HPDE6-E6E7 (cell line): ENCODE measurements around the gene THG1L.

ENCODE experiments used
- DNase-seq: peaks from one replicate; pipeline ENCODE4 v3.0.0; 2011; ENCODE audit warnings: missing footprints; ENCODE audit errors: extremely low spot score

Gene THG1L

GRCh38 chr5:157758706-157759105 lies 27.5 kb downstream of the THG1L start:
- DNase-seq = no peak

DNA sequence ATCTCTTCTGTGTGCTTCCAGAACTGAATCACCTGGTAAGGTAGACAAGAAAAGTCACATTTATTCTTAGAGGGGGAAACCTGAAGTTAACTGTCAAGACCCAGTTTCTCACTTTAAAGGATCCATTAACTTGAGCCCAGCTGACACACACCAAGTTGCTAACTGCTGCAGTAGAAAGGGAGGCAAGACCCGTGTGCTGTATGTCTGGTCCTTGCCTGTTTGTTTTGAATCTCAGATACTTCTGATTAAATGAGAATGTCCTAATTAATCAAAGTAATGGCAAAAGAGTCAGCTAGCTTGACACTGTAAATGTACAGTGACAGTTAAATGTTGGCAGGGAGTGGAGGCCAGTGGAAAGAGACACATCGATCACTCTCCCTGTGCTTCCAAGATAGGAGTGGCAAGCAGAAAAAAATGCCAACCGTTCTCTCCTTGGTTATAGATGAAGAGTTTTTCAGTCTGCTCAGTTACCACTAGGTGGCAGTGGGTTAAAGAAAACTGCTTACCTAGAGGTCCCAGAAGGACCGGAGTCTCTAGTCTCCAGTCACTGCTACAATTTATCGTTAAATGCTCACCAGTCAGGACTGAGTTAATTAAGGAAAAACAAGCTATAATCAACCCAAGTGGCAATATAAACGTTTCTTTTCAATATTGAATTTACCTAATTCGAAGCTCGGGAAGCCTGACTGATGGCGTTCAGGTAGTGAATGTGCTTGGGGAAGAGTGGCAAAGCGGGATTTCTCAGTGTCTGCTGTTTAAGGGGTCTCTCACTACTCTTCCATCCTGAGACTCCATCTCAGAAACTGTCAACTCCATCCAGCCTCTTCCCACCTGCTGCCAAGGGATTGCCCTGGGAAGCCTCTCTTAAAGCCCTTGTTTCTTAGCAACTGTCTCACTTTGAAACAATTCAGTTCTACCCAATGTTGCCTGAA lies 30.7 kb downstream of the THG1L start:
- peak; percentile 53 for DNase-seq

DNA sequence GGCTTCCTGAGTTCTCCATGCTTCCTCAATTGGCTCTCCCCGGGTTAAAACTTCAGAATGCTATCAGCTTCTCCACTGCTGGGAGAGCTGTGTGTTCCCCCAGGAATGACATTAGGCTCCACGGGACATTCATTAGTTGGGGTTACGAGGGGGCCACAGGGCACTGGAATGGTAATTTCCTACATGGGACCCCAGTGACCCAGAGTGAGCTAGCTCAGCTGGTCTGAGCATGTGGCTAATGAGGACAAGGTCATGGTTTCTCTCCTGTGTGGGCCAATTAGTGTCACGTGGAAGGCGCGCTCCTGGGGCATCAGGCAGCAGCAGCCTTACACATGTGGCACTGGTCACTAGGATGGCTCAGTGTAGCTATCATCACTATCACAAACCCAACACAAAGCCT lies 33.3 kb downstream of the THG1L start:
- DNase-seq = no peak

DNA sequence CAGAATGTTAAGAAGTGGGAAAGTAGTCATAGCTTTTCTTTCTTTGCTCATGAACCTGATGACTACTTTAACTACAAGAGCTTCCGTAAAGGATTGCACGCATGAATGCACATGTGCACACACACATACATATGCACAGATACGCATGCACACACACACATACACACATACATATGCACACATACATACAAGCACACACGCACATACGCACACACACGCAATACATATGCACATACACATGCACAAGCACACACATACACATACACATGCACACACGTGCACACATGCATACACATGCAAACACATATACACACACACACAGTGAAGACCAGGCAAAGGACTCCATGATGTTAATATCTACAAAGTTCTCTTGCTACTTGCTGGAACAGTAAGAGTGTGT lies 35.2 kb downstream of the THG1L start:
- no peak for DNase-seq

- DNase-seq = no peak
Measured at GRCh38 chr5:157766902-157767301, 35.7 kb downstream of the THG1L start.

DNA sequence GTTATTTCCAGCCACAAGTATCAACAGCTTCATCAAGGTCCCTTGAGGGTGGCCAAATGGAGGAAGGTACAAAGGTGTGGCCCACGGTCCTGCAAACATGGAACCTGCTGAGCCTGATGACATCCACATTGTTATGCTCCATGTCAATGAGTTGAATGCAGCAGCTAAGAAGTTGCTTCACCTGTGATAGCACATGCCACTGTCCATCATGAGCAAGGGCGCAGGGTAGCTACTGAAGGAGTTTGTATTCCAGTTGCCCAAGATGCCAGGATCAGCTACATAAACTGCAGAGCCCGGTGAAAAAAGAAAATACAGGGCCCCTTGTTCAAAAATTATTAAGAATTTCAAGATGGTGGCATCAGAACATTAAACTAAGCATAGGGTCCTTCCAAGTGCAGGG lies 36.5 kb downstream of the THG1L start:
- no peak for DNase-seq

DNA sequence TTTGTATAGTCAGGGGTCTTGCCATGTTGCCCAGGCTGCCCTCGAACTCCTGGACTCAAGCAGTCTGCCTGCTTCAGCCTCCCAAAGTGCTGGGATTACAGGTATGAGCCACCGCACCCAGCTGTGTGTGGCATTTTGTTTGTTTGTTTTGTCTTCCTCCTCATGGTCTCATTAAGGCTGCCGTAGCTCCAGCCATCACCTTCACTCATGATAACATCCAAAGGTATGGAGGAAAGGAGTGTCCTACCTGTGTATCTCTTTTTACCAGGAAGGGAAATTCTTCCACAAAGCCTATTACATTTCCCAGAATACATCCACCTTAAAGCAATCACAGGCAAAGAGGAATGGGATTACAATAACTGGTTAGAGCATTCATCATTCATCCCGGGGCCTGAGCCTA lies 39.4 kb downstream of the THG1L start:
- no peak for DNase-seq

DNA sequence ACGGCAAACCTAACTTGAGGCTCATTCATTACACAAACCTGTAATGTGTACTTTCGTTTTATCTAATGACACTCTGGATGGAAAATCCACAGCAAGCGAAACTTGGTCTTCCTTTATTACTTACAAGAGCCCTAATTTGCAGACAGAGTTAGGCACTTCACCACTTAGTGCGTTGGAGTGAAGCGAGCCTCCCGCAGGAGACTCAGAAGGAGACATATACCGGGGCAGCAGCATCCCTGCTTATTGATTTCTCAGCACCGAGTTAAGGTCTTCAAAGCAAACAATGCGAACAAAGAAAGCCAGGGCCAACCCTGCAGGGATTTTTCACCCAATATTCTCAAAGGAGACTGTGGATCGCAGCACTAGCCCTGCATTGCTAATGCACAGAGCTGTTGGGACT lies 40.9 kb downstream of the THG1L start:
- DNase-seq = no peak

- DNase-seq = no peak
Measured at GRCh38 chr5:157778121-157778805, 47.0 kb downstream of the THG1L start.

DNA sequence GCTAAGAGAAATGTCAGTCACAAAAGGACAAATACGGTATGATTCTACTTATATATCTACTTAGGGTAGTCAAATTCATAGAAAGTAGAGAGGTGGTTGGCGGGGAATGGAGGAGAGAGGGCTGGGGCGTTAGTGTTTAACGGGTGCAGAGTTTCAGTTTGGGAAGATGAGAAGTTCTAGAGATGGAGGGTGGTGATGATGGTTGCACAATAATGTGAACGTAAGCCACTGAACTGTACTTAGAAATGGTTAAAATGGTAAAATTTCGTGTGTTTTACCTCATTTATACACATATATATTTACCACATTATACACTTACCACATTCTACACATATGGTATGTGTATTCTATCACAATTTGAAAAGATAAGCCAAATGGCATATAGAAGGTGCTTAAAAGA lies 48.0 kb downstream of the THG1L start:
- DNase-seq = no peak

DNA sequence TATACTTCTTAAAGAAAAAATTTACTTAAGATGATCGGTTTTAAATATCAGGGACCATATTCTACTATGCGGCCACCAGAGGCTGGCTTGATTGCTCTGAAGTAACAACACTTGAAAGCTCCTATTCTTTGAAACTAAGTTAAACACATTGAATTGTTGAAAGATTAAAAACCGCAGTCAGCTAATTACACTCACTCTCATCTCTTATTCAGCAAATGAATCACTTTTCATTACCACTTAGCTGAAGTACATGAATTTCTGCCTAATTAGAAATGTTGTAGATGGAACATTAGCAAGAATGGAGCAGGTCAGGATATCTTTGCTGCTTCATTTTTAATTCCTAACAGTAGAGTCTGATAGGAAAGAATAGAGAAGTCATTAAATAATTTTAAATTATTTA lies 54.6 kb downstream of the THG1L start:
- no peak for DNase-seq
